Stimulated activated CD4-positive, alpha-beta T cell treated with anti-CD3 and anti-CD28 coated beads, Interleukin-4, amount 100 ng/mL, for 24 hours (primary cell): ENCODE data around the gene ANXA4.
"Not testable (repeated sequence)": the region's sequence is repeated elsewhere in the genome, so short reads cannot be mapped to it uniquely, and the experiment has no call there.

Experiments used
- DNase-seq: peaks from one replicate; pipeline ENCODE4 v3.0.0-alpha.2; 2020

The ANXA4 gene

GRCh38 chr2:69755862-69756467 is 14.0 kb downstream of the ANXA4 start:
- DNase-seq: peak; percentile 5

- DNase-seq: no peak
These were observed 20.1 kb downstream of the ANXA4 start for GRCh38 chr2:69762025-69762424.

- DNase-seq: no peak
These were observed 20.9 kb downstream of the ANXA4 start for GRCh38 chr2:69762513-69763494.

GRCh38 chr2:69763831-69764230 is 21.9 kb downstream of the ANXA4 start:
- DNase-seq: not testable (repeated sequence)

DNA sequence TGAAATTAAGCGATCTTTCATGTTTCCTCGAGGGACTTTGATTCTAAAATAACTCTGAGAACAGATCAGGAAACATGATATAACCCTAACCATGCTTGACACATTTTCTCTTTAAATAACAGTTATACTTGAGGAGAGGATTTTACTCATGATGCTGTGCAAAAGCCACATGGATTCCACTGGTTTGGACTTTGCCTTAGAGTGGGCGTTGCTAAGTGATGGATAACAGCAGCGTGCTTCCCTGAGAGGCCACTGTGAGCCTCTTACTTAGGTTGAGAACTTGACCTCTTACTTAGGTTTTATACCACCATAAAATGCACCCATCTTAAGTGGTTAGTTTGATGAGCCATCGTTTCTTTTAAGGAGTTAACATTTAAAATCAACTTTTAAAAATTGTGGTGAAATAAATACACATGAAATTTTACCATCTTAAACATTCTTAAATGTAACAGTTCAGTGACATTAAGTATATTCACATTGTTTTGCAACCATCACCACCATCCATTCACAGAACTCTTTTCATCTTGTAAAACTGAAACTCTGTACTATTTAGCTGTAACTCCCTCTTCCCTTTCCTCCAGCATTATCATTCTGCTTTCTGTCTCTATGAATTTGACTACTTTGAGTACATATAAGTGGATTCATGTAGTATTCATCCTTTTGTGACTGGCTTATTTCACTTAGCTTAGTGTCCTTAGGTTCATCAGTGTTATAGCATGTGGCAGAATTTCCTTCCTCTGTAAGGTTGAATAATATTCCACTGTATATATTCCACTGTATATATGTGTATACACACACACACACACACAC is 22.6 kb downstream of the ANXA4 start:
- no peak for DNase-seq

GRCh38 chr2:69765096-69765380 is 23.1 kb downstream of the ANXA4 start:
- no peak for DNase-seq

- no peak for DNase-seq
These were observed 24.1 kb downstream of the ANXA4 start for GRCh38 chr2:69766014-69766413.

GRCh38 chr2:69767034-69767433 is 25.1 kb downstream of the ANXA4 start:
- DNase-seq: no peak

GRCh38 chr2:69768235-69768634 is 26.3 kb downstream of the ANXA4 start:
- DNase-seq: no peak

- DNase-seq: no peak
These were observed 26.9 kb downstream of the ANXA4 start for GRCh38 chr2:69768789-69769188.

DNA sequence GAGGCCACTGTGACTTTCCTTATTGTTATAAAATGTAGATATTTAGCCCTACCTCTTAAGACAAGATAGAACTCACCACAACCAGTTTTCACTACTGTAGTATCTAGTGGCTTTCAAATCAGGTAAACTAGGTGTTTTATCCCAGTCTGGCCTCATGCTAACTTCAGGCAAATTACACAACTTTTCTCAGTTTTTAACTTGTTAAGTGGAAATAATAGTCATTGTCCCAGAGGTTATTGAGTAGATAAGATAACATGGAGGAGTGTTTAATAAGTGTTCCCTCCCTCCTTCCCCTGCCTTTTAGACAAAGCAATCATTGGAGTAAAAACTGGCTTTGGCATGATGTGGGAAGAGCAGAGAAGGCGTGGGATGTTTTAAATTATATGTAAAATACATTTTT is 27.3 kb downstream of the ANXA4 start:
- DNase-seq: no peak

DNA sequence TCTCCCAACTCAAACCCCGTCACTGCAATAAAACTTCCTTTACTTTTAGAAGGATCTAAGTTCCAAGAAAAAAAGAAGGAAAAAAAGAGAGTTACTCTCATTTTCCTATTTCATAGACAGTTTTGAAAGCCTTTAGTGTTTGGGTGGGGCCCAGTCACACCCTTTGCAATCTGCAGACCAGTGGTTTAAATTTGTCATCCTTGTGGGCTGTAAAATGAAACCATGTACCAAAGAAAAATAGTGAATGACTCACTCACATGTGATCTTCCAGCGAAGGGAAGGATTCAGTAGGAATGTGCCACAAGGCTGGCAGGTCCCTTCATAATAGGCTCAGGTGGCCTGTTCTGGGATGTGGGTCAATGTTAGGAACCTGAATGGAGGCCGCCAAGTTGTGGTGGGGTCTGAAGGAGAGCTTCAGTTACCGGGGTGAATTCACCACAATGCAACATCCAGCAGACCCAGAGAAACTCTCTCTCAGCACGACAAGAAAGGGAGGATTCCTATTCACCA is 28.3 kb downstream of the ANXA4 start:
- DNase-seq: peak; percentile 23

GRCh38 chr2:69770747-69771146 is 28.8 kb downstream of the ANXA4 start:
- DNase-seq: no peak

DNA sequence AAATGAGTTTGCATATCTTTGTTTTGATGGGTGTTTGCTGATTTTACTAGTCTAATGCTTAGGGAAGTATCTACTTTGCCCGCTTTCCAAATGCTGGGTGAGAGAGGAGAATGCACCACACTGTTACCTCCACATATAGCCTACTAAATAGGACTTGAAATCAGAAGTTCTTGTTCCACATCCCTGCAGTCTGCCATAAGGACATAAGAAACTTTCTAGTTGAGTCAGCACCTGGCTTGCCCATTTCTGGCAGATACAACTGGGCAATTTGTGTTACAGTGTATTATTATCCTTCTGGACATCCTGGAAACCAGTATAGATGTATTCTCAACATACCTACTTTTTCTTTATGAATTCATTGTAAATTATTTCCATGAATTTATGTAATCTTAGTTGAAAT is 29.5 kb downstream of the ANXA4 start:
- DNase-seq: no peak

DNA sequence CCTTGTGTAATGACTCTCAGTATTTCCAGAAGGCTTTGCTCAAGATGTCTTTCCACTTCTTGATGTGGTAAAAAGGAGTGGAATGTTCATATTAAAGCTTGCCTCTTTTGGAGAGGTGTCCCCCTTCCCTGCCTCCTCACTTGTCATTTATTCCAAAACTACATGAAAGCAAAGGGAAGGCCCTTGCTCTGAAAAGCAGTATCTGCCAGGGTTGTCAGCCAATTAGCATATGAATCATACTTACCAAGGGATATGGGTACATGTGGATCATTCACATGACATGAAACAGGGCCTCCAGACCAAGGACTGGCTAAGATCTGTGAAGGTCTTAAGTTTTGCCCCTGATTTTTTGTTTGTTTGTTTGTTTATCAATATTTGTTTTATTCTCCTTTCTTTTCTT is 31.3 kb downstream of the ANXA4 start:
- DNase-seq: peak; percentile 21

- not testable (repeated sequence) for DNase-seq
These were observed 32.5 kb downstream of the ANXA4 start for GRCh38 chr2:69774258-69774983.

DNA sequence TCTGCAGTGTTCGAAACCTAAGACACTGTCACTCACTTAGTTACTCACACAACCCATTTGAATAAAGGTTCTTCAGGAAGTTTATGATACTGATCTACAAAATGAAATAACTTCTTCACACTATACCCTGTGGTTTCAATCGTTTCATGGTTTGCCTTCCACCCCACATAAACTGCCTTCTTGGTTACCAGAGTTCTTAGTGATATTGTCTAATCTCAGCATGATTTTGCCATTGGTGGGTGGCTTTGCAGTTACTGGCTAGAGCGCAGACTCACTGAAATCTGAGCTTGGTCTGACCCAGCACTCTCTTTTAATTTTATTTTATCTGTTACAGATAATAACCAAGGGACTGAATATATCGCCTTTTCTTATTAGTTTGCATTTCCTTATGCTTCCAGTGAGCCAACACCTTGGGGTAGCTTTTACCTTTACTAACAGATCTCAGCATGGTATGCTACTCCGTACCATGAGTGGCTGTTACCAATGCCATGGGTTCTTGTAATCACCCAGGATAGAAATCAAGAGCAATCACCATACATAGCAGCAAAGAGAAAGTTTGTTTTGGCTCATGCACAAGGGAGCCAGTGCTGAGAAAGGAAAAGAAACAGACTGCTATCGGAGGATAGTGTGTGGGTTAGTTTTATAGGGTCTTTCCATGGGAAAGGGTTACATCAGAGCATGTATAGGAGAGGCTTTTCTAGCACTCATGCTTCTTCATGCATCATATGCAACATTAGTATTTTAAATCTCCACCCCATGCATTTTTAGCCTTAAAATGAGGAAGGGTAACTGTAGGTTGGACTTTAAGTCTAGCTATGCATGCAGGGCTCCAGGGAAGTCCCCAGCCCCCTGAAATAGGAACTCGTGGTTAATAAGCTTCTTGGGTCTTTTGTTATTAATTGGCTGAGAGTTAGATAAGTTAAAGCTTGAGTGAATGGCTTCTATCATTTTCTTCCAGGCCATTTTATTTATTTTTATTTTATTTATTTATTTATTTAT is 33.3 kb downstream of the ANXA4 start:
- DNase-seq: peak; percentile 40

GRCh38 chr2:69776886-69777785 is 35.2 kb downstream of the ANXA4 start:
- no peak for DNase-seq

- DNase-seq: no peak
These were observed 35.8 kb downstream of the ANXA4 start for GRCh38 chr2:69777786-69778105.

DNA sequence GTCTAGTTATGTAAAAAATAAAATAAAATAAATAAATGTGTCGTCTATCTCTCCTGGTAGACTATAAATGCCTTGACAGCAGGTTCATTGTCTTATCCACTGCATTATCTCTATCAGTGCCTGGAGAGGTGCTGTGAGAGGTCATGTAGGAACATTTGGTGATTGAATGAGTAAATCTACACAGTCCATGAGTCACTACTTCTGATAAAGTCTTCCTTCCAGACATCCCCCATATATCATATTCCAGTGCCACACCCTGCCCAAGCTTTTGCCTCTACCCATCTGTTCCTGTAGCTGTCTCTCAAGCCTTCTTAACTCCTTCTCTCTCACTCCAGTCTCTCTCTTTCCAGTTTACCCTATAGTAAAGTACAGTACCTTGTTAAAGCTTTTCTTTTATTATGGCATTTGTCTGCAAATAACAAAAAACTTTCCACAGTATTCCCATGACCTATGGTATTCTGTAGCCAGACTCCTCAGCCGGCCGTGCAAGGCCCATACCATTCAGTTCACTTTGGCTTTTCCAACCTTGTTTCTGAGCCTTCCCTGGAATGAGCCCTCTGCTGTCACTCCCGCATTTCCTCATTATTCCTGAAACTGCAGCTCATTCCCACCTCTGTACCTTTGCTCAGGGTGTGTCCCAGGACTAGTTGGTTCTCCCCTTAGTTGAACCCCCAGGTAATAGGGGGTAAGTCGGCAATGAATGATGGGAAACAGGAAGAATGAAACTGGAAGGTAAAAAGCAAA is 37.5 kb downstream of the ANXA4 start:
- no peak for DNase-seq
